Calu3 (cell line): Measurements from ENCODE around the gene SHLD3. TPM values are rescaled to one million over a fixed set of nuclear protein-coding genes. Genes with fewer than 3 reads are reported as not detected.
"Not testable (repeated sequence)": the region's sequence is repeated elsewhere in the genome, so short reads cannot be mapped to it uniquely, and the experiment has no call there.

ENCODE experiments used
- BruUV-seq: library from RNA; stranded (reverse); fragments of 400-500 nt; replicated peaks from 2 replicates; lab custom pipeline; 2021; lab: Mats Ljungman, UMichigan
- CTCF ChIA-PET: fragments of 300-600 bp; sonication (Branson Sonifier 250); formaldehyde crosslinking; loops from one replicate; lab custom pipeline; 2022; ENCODE audit warnings: antibody characterized with exemption; lab: Charles Lee
- DNase-seq: peaks from one replicate; pipeline ENCODE4 v3.0.0; 2022
- H3K27ac Mint-ChIP-seq: one replicate; pipeline ENCODE4 v1.8.0; 2022; ENCODE audit warnings: mixed read lengths; ENCODE audit not compliant: unreplicated experiment
- H3K27me3 Mint-ChIP-seq: one replicate; pipeline ENCODE4 v1.8.0; 2022; ENCODE audit warnings: mixed read lengths; ENCODE audit not compliant: unreplicated experiment
- H3K36me3 Mint-ChIP-seq: one replicate; pipeline ENCODE4 v1.8.0; 2022; ENCODE audit warnings: mild to moderate bottlenecking, moderate library complexity, mixed read lengths; ENCODE audit not compliant: insufficient read depth, unreplicated experiment
- H3K4me1 Mint-ChIP-seq: one replicate; pipeline ENCODE4 v1.8.0; 2022; ENCODE audit warnings: mild to moderate bottlenecking, low read depth, mixed read lengths; ENCODE audit not compliant: unreplicated experiment
- H3K4me3 Mint-ChIP-seq: one replicate; pipeline ENCODE4 v1.8.0; 2022; ENCODE audit warnings: mild to moderate bottlenecking, low read depth, moderate library complexity, mixed read lengths; ENCODE audit not compliant: unreplicated experiment
- H3K9me3 Mint-ChIP-seq: one replicate; pipeline ENCODE4 v1.8.0; 2022; ENCODE audit warnings: low read depth, mixed read lengths; ENCODE audit not compliant: unreplicated experiment
- intact Hi-C: fragments of 100-400 bp; cut with micrococcal nuclease; formaldehyde crosslinking; loops from one replicate; pipeline ENCODE4 v1.10.0; 2022; ENCODE audit not compliant: unreplicated experiment
- total RNA-seq: library from RNA; stranded (reverse); gene quantifications from 2 replicates; pipeline ENCODE4 v1.2.3, GENCODE V29; 2022
- TF ChIP-seq, protein P1 (sequence below): fragments of 200-600 bp; IDR thresholded peaks from one replicate; pipeline ENCODE4 v1.8.0; 2022; ENCODE audit warnings: antibody characterized with exemption; ENCODE audit not compliant: unreplicated experiment

SHLD3 gene
- total RNA-seq, 1 experiment from 2014 or later: 4.5 TPM

DNA sequence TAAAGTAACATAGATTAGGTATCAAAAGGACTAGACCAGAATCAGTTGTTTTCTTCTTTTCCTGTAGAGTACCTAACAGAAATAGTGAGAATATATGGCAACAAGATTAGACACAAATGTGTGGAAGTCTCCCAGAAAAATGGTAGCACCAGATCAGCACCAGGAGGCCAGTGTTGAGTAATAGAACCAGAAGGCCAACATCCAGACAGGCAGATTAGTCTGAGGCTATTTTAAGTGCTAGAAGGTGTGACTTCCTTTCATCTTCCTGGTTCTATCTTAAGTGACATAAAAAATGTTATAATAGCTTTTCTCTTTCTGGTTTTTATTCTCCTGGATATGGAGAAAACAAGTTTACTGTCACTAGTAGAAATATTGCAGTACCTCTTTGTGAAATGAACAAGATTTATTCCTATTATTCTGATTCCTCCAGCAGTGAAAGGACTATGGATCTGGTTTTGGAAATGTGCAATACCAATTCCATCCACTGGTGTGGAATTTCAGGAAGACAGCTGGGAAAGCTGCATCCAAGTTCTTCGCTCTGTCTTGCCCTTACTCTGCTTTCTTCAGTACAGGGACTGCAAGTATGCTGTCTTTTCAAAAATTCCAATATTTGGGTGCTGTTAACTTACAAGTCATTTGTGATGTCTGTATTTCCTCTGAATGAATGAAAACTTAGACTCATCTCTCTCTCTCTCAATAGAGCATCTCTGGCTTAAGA is 39.1 kb downstream of the SHLD3 start:
- Mint-ChIP-seq H3K36me3 (no peaks in the 10 kb centered on the region), H3K4me1 (no peaks in the 10 kb centered on the region), H3K9me3 (no peaks in the 10 kb centered on the region), H3K27me3 (no peaks in the 10 kb centered on the region), H3K4me3 (no peak overlapping the region), H3K27ac (no peak overlapping the region)
- intact Hi-C loops: no loop called here
- BruUV-seq: no TSS peak
- TF ChIP-seq, protein P1, sequence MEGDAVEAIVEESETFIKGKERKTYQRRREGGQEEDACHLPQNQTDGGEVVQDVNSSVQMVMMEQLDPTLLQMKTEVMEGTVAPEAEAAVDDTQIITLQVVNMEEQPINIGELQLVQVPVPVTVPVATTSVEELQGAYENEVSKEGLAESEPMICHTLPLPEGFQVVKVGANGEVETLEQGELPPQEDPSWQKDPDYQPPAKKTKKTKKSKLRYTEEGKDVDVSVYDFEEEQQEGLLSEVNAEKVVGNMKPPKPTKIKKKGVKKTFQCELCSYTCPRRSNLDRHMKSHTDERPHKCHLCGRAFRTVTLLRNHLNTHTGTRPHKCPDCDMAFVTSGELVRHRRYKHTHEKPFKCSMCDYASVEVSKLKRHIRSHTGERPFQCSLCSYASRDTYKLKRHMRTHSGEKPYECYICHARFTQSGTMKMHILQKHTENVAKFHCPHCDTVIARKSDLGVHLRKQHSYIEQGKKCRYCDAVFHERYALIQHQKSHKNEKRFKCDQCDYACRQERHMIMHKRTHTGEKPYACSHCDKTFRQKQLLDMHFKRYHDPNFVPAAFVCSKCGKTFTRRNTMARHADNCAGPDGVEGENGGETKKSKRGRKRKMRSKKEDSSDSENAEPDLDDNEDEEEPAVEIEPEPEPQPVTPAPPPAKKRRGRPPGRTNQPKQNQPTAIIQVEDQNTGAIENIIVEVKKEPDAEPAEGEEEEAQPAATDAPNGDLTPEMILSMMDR: no peak
- CTCF ChIA-PET: no interaction called here
- DNase-seq: no peak

DNA sequence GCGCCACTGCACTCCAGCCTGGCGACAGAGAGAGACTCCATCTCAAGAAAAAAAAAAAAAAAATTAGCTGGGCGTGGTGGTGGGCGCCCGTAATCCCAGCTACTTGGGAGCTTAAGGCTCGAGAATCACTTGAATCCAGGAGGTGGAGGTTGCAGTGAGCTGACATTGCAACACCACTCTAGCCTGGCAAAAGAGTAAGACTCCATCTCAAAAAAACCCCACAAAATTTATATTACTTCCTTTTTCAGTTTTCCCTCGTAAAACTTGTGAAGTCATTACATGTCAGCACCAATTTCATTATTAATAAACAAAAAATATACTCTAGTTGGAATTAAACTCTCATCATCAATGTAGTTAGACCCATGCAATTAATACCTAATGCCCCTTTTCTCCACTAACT is 43.9 kb downstream of the SHLD3 start:
- no TSS peak for BruUV-seq
- CTCF ChIA-PET: no interaction called here
- intact Hi-C loops: no loop called here
- Mint-ChIP-seq H3K36me3 (no peaks in the 10 kb centered on the region), H3K27me3 (no peaks in the 10 kb centered on the region), H3K9me3 (no peaks in the 10 kb centered on the region), H3K27ac (no peak overlapping the region), H3K4me3 (no peak overlapping the region), H3K4me1 (no peaks in the 10 kb centered on the region)
- no peak for DNase-seq
- TF ChIP-seq, protein P1: no peak

DNA sequence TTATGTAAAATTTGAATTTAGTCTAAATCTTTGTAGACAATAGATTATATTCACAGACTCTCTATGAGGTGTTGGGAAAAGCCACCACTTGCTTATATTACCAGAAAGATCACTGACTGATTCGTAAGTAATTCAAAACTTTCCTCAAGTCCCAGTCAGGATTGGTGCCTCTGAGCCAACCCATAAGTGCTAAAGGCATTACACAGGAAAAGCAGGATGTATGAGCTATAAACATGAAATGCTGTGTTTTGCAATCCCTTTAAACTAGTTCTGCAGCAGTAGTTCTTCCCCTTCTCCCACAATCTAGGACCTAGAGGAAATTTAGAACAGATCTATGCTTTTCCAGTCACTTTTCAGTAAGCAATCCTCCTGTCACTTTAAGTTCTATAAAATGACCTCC is 48.0 kb downstream of the SHLD3 start:
- no peaks in the 10 kb centered on the region for H3K36me3 Mint-ChIP-seq
- CTCF ChIA-PET: no interaction called here
- intact Hi-C loops: no loop called here
- BruUV-seq: no TSS peak
- no peaks in the 10 kb centered on the region for H3K9me3 Mint-ChIP-seq
- DNase-seq: no peak
- H3K4me1 Mint-ChIP-seq: no peaks in the 10 kb centered on the region
- H3K27me3 Mint-ChIP-seq: no peaks in the 10 kb centered on the region
- H3K4me3 Mint-ChIP-seq: no peak overlapping the region
- no peak overlapping the region for H3K27ac Mint-ChIP-seq
- TF ChIP-seq, protein P1: no peak

DNA sequence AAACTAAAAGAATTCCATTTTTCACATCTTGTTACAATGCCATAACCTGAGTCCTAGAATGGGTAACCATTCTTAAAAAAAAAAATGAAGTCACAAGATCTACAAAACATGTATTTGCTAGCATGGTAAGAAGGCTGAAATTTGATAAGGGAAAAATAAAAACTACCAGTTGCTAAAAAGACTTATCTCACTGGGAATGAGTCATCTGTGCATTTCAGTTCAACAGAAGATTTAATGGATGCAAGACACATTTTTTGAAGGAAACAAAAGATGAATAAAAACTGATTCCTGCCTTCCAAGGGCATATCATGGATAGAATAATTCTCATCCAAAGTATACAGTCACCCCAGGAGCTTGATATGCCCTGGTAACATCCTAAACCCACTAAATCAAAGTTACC is 49.9 kb downstream of the SHLD3 start:
- H3K9me3 Mint-ChIP-seq: no peaks in the 10 kb centered on the region
- no peaks in the 10 kb centered on the region for H3K36me3 Mint-ChIP-seq
- DNase-seq: no peak
- no peaks in the 10 kb centered on the region for H3K4me1 Mint-ChIP-seq
- TF ChIP-seq, protein P1: no peak
- intact Hi-C loops: no loop called here
- H3K4me3 Mint-ChIP-seq: no peak overlapping the region
- no peak overlapping the region for H3K27ac Mint-ChIP-seq
- H3K27me3 Mint-ChIP-seq: no peaks in the 10 kb centered on the region
- CTCF ChIA-PET: interaction anchor here (0.5 kb wide), 1 partner anchor 329 kb away, joined by 6 read pairs; no protein-coding TSS in a partner anchor
- BruUV-seq: no TSS peak

DNA sequence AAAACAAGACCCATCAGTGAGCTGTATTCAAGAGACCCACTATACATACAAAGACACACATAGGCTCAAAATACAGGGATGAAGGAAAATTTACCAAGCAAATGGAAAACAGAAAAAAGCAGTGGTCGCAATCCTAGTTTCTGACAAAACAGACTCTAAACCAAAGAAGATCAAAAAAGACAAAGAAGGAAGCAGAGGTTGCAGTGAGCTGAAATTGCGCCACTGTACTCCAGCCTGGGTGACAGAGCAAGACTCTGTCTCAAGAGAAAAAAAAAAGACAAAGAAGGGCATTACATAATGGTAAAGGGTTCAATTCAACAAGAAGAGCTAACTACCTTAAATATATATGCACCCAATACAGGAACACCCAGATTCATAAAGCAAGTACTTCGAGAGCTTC is 51.2 kb downstream of the SHLD3 start:
- CTCF ChIA-PET, H3K9me3 Mint-ChIP-seq, DNase-seq: not testable (repeated sequence)

More for the DNA sequence above, 51.2 kb downstream of the SHLD3 start:
- intact Hi-C loops, H3K27ac Mint-ChIP-seq, H3K36me3 Mint-ChIP-seq, H3K27me3 Mint-ChIP-seq, BruUV-seq, H3K4me3 Mint-ChIP-seq, H3K4me1 Mint-ChIP-seq: not testable (repeated sequence)
